Kidney epithelial cell (primary cell): Measurements from ENCODE around the gene ABL1. TPM values are rescaled to one million over a fixed set of nuclear protein-coding genes. Genes with fewer than 3 reads are reported as not detected.

Experiments used
- DNase-seq: peaks from one replicate; pipeline ENCODE4 v3.0.0-alpha.2; 2010; ENCODE audit warnings: low read depth
- H3K27me3 ChIP-seq: 2 replicates; pipeline ENCODE4 v1.6.0; 2011; ENCODE audit warnings: low read length; ENCODE audit not compliant: control insufficient read depth, insufficient read depth
- H3K36me3 ChIP-seq: 2 replicates; pipeline ENCODE4 v1.5.1; 2011; ENCODE audit warnings: low read length; ENCODE audit not compliant: control insufficient read depth, insufficient read depth
- H3K4me3 ChIP-seq: 2 replicates; pipeline ENCODE4 v1.5.1; 2011; ENCODE audit warnings: low read depth, mild to moderate bottlenecking, control low read depth, low read length
- total RNA-seq: library from RNA; depleted of rRNA; stranded (reverse); fragments of >200 nt; gene quantifications from 2 replicates; pipeline ENCODE4 v1.2.3, GENCODE V29; 2015
- TF ChIP-seq, protein P1 (sequence below): IDR thresholded peaks from 2 replicates; pipeline ENCODE4 v1.5.1; 2011; ENCODE audit warnings: mild to moderate bottlenecking, moderate library complexity, low read length, control low read depth, inconsistent platforms; ENCODE audit not compliant: insufficient read depth, poor library complexity, severe bottlenecking

Gene ABL1
- total RNA-seq, 1 donor from 2014 or later = 83.7 TPM

DNA sequence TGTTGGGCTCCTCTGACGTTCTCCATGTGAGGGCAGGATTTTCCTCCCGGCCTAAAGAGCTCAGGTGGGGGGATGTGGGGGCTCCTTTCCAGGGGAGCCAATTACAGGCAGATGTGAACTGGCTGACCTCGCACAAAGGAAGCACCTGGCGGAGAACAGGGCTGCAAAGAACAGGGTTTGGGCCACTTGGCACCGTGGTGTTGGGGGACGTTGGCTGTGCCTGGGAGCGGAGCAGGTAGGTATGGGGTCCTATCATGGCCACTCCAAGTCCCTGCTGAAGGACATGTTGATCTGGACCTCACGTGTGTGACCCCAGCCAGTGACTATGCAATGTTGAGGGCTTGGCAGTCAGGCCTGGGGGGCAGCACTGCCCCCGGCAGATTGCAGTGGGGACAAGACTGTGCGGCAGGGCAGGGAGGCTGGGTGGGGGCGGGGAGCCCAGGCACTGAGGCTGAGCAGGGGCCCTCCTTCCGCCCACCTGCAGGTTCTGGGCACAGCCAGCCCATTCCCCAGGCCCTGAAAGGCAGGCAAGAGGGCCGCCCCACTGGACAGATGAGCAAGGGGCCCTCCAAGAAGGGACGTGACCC is 84.6 kb downstream of the ABL1 start:
- Histone ChIP-seq H3K4me3 (no peak overlapping the region), H3K36me3 (no peaks in the 10 kb centered on the region), H3K27me3 (peaks cover 33% of the 10 kb centered on the region)
- no peak for DNase-seq
- TF ChIP-seq, protein P1, sequence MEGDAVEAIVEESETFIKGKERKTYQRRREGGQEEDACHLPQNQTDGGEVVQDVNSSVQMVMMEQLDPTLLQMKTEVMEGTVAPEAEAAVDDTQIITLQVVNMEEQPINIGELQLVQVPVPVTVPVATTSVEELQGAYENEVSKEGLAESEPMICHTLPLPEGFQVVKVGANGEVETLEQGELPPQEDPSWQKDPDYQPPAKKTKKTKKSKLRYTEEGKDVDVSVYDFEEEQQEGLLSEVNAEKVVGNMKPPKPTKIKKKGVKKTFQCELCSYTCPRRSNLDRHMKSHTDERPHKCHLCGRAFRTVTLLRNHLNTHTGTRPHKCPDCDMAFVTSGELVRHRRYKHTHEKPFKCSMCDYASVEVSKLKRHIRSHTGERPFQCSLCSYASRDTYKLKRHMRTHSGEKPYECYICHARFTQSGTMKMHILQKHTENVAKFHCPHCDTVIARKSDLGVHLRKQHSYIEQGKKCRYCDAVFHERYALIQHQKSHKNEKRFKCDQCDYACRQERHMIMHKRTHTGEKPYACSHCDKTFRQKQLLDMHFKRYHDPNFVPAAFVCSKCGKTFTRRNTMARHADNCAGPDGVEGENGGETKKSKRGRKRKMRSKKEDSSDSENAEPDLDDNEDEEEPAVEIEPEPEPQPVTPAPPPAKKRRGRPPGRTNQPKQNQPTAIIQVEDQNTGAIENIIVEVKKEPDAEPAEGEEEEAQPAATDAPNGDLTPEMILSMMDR = no peak

DNA sequence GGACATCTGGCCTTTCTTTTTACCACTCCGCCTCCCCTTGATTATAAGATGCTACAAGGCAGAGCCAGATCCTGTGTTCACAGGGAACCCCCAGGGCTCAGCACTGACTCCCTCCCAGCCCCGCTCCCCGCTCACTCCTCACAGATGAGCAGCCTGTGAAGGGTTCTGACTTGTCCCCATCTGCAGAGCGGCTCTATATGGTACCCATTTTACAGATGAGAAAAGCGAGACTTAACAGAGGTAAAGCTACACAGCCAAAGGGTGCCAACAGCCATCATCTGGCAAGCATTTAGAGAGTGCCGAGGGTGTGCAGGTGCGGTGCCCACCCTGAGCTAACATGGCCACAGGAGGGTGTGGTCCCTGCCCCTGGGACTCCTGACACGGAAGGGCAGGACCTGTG is 85.2 kb downstream of the ABL1 start:
- DNase-seq = no peak
- peaks cover 29% of the 10 kb centered on the region for H3K27me3 ChIP-seq
- H3K4me3 ChIP-seq = no peak overlapping the region
- TF ChIP-seq, protein P1 = no peak
- no peaks in the 10 kb centered on the region for H3K36me3 ChIP-seq

- DNase-seq = no peak
- no peak overlapping the region for H3K4me3 ChIP-seq
- peaks cover 29% of the 10 kb centered on the region for H3K27me3 ChIP-seq
- TF ChIP-seq, protein P1 = no peak
- H3K36me3 ChIP-seq = no peaks in the 10 kb centered on the region
Measured at GRCh38 chr9:130920762-130921299, 85.8 kb downstream of the ABL1 start.

DNA sequence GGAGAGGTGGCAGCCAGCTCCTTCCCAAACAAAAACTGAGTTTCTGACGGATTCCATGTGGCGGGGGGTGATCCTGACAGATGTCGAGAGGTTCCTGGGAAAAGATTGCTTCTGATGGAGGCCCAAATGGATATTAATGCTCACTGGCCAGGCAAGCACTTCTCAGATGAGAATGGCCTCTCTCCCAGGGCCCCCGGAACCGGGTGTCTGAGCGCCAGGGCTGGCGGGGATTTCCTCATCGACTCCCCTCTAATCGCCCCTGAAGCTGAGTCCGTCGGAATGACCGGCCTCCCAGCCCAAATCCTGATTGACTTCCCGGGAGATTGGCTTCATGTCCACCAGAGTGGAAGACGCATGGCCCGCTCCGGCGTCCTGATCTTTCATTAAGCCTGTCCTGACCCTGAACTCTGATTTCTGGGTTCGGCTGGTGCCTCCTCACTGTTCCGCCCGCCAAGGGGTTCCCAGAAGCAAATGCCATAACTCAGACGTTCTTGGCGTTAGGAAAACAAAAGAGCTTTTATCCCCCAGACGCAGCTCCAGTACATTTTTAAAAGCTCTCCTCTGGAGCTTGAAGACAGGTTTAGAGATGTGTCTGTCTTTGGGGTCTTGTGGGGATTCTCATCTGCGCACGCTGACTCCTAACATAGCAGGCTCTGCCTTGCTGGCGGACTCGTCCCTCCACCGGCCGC is 86.4 kb downstream of the ABL1 start:
- peaks cover 29% of the 10 kb centered on the region for H3K27me3 ChIP-seq
- no peak for DNase-seq
- TF ChIP-seq, protein P1 = no peak
- no peak overlapping the region for H3K4me3 ChIP-seq
- no peaks in the 10 kb centered on the region for H3K36me3 ChIP-seq

- DNase-seq = no peak
- H3K27me3 ChIP-seq = peaks cover 29% of the 10 kb centered on the region
- H3K36me3 ChIP-seq = no peaks in the 10 kb centered on the region
- TF ChIP-seq, protein P1 = no peak
- no peak overlapping the region for H3K4me3 ChIP-seq
Measured at GRCh38 chr9:130921989-130922892, 87.2 kb downstream of the ABL1 start.
